Measurements from ENCODE around the gene PFKFB2. TPM values are rescaled to one million over a fixed set of nuclear protein-coding genes. Genes with fewer than 3 reads are reported as not detected.

The PFKFB2 gene
- total and polyA plus RNA-seq, 2 of the 8 experiments (the other 6 are each of a cell fraction or from before 2014, with no cell fraction given), result 6.7 to 19.1 TPM

- Histone ChIP-seq H4K5ac (ENCODE audit: insufficient read length, low read depth, low read length) (no peak overlapping the region), H3K23ac (ENCODE audit: insufficient read length) (no peak overlapping the region), H2BK120ac (replicated peaks; ENCODE audit: low read depth, low read length) (no peak overlapping the region), H3K79me2 (ENCODE audit: control insufficient read depth in 1 of 2, insufficient read depth in 2 of 2, low read length in 2 of 2) (no peaks in the 10 kb centered on the region), H3K56ac (replicated peaks; ENCODE audit: insufficient read length, low read depth, low read length) (no peak overlapping the region), H3K18ac (ENCODE audit: extremely low read depth, low read length) (no peak overlapping the region), H3K27ac (ENCODE audit: low read depth, low read length) (no peak overlapping the region), H3K23me2 (ENCODE audit: low read depth, low read length) (no peaks in the 10 kb centered on the region), H4K20me1 (replicated peaks in 1 of 2; ENCODE audit: control insufficient read depth in 1 of 2, insufficient read depth in 2 of 2, low read length in 2 of 2) (no peaks in the 10 kb centered on the region), H3K9ac (replicated peaks in 1 of 4; ENCODE audit: extremely low read depth in 1 of 4, low read depth in 3 of 4, low read length in 3 of 4) (no peak overlapping the region), H4K91ac (replicated peaks; ENCODE audit: insufficient read length, low read length) (no peak overlapping the region), H2BK12ac (ENCODE audit: low read depth, low read length) (no peak overlapping the region), H4K8ac (ENCODE audit: extremely low read depth, insufficient read depth, low read length) (no peak overlapping the region), H3K4me1 (replicated peaks in 1 of 4; ENCODE audit: control insufficient read depth in 3 of 4, insufficient read depth in 4 of 4, low read length in 3 of 4) (no peaks in the 10 kb centered on the region), H3K4ac (replicated peaks; ENCODE audit: insufficient read length, low read depth, low read length) (no peak overlapping the region), H3K4me3 (ENCODE audit: extremely low read depth in 1 of 4, insufficient read depth in 2 of 4, low read depth in 3 of 4, low read length in 4 of 4) (no peak overlapping the region), H3K36me3 (ENCODE audit: control insufficient read depth in 2 of 4, insufficient read depth in 4 of 4, low read length in 3 of 4) (peaks cover 0 to 5% (median 0%) of the 10 kb centered on the region in 4 experiments; a peak in 2 of 8 replicates), H2BK5ac (ENCODE audit: low read depth, low read length) (no peak overlapping the region), H2AFZ (ENCODE audit: low read length) (no peak overlapping the region), H2AK5ac (ENCODE audit: low read depth, low read length) (no peak overlapping the region), H2BK20ac (ENCODE audit: low read length) (no peak overlapping the region), H3K9me3 (ENCODE audit: insufficient read depth in 2 of 2, low read depth in 1 of 2, low read length in 1 of 2) (peaks cover 12 to 16% of the 10 kb centered on the region in 2 experiments; a peak in 3 of 4 replicates), H2BK15ac (ENCODE audit: low read length) (no peak overlapping the region), H3K79me1 (ENCODE audit: low read depth, low read length) (no peaks in the 10 kb centered on the region), H3K27me3 (replicated peaks in 1 of 4; ENCODE audit: control insufficient read depth in 3 of 4, extremely low read depth in 1 of 4, insufficient read depth in 3 of 4, low read length in 3 of 4) (no peaks in the 10 kb centered on the region), H3K4me2 (ENCODE audit: insufficient read depth in 1 of 2, low read depth in 2 of 2, low read length in 2 of 2) (no peak overlapping the region), H3K14ac (ENCODE audit: insufficient read length) (no peak overlapping the region)
- DNase-seq (ENCODE audit: low read depth in 1 of 2, low spot score in 2 of 2) (no peak), FAIRE-seq (no peak)
- WGBS, 2 experiments (ENCODE audit: extremely low coverage in 1 of 2, insufficient coverage in 1 of 2, insufficient read length in 1 of 2, insufficient replicate concordance in 2 of 2, low coverage in 1 of 2, low lambda C conversion rate in 2 of 2, missing lambda C conversion rate in 1 of 2), result 40% methylated on average over 2 of the region's 2 CpGs; no CpG with 5 or more reads in 1 of the 2 experiments
- ChIA-PET CTCF (ENCODE audit: partially characterized antibody) (interaction anchor here (0.7 to 2.5 kb wide), 3 partner anchors 10 to 126 kb away, joined by 3 to 9 read pairs (median 4); no protein-coding TSS in a partner anchor), POLR2A (ENCODE audit: partially characterized antibody) (no interaction called here)
- no peak for TF ChIP-seq SP1 (IDR thresholded peaks at IDR 0.05; ENCODE audit: low read depth, low read length)
- no peak for TF ChIP-seq SP2 (IDR thresholded peaks at IDR 0.05; ENCODE audit: low read length)
- no peak for TF ChIP-seq RAD21 (IDR thresholded peaks at IDR 0.05 in 1 of 2, conservative IDR thresholded peaks at IDR 0.05 in 1 of 2; ENCODE audit: low read depth in 2 of 2, low read length in 2 of 2)
- no peak for TF ChIP-seq HDAC6 (IDR thresholded peaks at IDR 0.05; ENCODE audit: low read depth, low read length)
- no peak for TF ChIP-seq YY1 (IDR thresholded peaks at IDR 0.05; ENCODE audit: low read depth, low read length)
- TF ChIP-seq GTF2F1 (IDR thresholded peaks at IDR 0.05; ENCODE audit: borderline replicate concordance, low read depth, low read length), result no peak
- no peak for TF ChIP-seq TBP (IDR thresholded peaks at IDR 0.05; ENCODE audit: low read depth, low read length)
- TF ChIP-seq CHD2 (IDR thresholded peaks at IDR 0.05; ENCODE audit: low read length), result no peak
- no peak for TF ChIP-seq MAFK (IDR thresholded peaks at IDR 0.05; ENCODE audit: low read depth, low read length)
- TF ChIP-seq SRF (IDR thresholded peaks at IDR 0.05; ENCODE audit: low read depth, low read length), result no peak
- TF ChIP-seq TCF12 (IDR thresholded peaks at IDR 0.05; ENCODE audit: low read depth, low read length), result no peak
- TF ChIP-seq TEAD4 (IDR thresholded peaks at IDR 0.05; ENCODE audit: low read depth, low read length), result no peak
- TF ChIP-seq E2F6 (IDR thresholded peaks at IDR 0.05), result no peak
- TF ChIP-seq USF2 (IDR thresholded peaks at IDR 0.05; ENCODE audit: low read length), result no peak
These were observed 40.9 kb downstream of the PFKFB2 start for GRCh38 chr1:207093944-207094343.

All from H1 (cell line).